IMR-90 (cell line): ENCODE data around the gene VAMP7. TPM values are rescaled to one million over a fixed set of nuclear protein-coding genes. Genes with fewer than 3 reads are reported as not detected.

ENCODE experiments used
- ATAC-seq: fragments of 200-7000 bp; cut with Tn5 transposase; 2 replicates; pipeline ENCODE4 v1.9.1; 2020; ENCODE audit warnings: low read depth, mild to moderate bottlenecking, moderate library complexity
- BruUV-seq: library from RNA; stranded (reverse); fragments of 400-500 nt; replicated peaks from 2 replicates; lab custom pipeline; 2021; lab: Mats Ljungman, UMichigan
- CTCF ChIA-PET: fragments of 300-600 bp; formaldehyde crosslinking; extraction: SDS; loops from one replicate; lab custom pipeline; 2021; ENCODE audit warnings: antibody characterized with exemption; lab: Yijun Ruan, JAX
- POLR2A ChIA-PET: fragments of 300-600 bp; sonication (Branson Sonifier 250); formaldehyde crosslinking; loops from one replicate; lab custom pipeline; 2022; ENCODE audit warnings: antibody characterized with exemption; ENCODE audit not compliant: unreplicated experiment; lab: Charles Lee
- DNase-seq: peaks from one replicate; pipeline ENCODE4 v3.0.0; 2013
- H2AFZ ChIP-seq: replicated peaks from 2 replicates; pipeline ENCODE3; 2013; ENCODE audit warnings: low read length, mild to moderate bottlenecking; ENCODE audit not compliant: poor library complexity
- H2AK5ac ChIP-seq: 2 replicates; pipeline ENCODE4 v1.6.1; 2013; ENCODE audit warnings: low read depth, low read length, inconsistent platforms
- H2AK9ac ChIP-seq: replicated peaks from 2 replicates; pipeline ENCODE3; 2013; ENCODE audit warnings: mild to moderate bottlenecking, low read depth, low read length, moderate library complexity; ENCODE audit not compliant: poor library complexity
- H2BK120ac ChIP-seq: 2 replicates; pipeline ENCODE4 v1.6.1; 2013; ENCODE audit warnings: low read depth, low read length, inconsistent platforms
- H2BK15ac ChIP-seq: 3 replicates; pipeline ENCODE4 v1.6.1; 2013; ENCODE audit warnings: low read depth, low read length, inconsistent platforms
- H2BK20ac ChIP-seq: 2 replicates; pipeline ENCODE4 v1.6.1; 2013; ENCODE audit warnings: low read depth, mild to moderate bottlenecking, inconsistent platforms, low read length, moderate library complexity
- H2BK5ac ChIP-seq: 2 replicates; pipeline ENCODE4 v1.6.1; 2013; ENCODE audit warnings: mild to moderate bottlenecking, low read depth, low read length, inconsistent platforms; ENCODE audit not compliant: poor library complexity, severe bottlenecking
- H3K14ac ChIP-seq: replicated peaks from 2 replicates; pipeline ENCODE4 v1.6.1; 2013; ENCODE audit warnings: low read depth, low read length, inconsistent platforms
- H3K18ac ChIP-seq: 2 replicates; pipeline ENCODE4 v1.6.1; 2013; ENCODE audit warnings: low read depth, low read length, control low read depth
- H3K23ac ChIP-seq: 2 replicates; pipeline ENCODE4 v1.6.1; 2013; ENCODE audit warnings: low read depth, low read length, inconsistent platforms
- H3K27ac ChIP-seq: 2 replicates; pipeline ENCODE4 v1.5.1; 2013; ENCODE audit warnings: mild to moderate bottlenecking, control low read depth, low read length; ENCODE audit not compliant: insufficient read depth
- H3K27me3 ChIP-seq: 2 replicates; pipeline ENCODE4 v1.6.1; 2013; ENCODE audit warnings: low read length; ENCODE audit not compliant: control insufficient read depth, insufficient read depth
- H3K36me3 ChIP-seq: 2 replicates; pipeline ENCODE4 v1.6.1; 2013; ENCODE audit warnings: low read length, mixed read lengths; ENCODE audit not compliant: control insufficient read depth, insufficient read depth
- H3K4ac ChIP-seq: 2 replicates; pipeline ENCODE4 v1.6.1; 2013; ENCODE audit warnings: low read depth, low read length, inconsistent platforms
- H3K4me1 ChIP-seq: 2 replicates; pipeline ENCODE4 v1.6.1; 2013; ENCODE audit warnings: low read length, mixed read lengths; ENCODE audit not compliant: control insufficient read depth, insufficient read depth
- H3K4me2 ChIP-seq: 2 replicates; pipeline ENCODE4 v1.6.1; 2013; ENCODE audit warnings: low read depth, mild to moderate bottlenecking, control low read depth, low read length, moderate library complexity
- H3K4me3 ChIP-seq: 2 replicates; pipeline ENCODE4 v1.5.1; 2013; ENCODE audit warnings: low read depth, mild to moderate bottlenecking, control low read depth, low read length, moderate library complexity; ENCODE audit not compliant: insufficient read depth
- H3K56ac ChIP-seq: 2 replicates; pipeline ENCODE4 v1.6.1; 2013; ENCODE audit warnings: low read length, inconsistent platforms; ENCODE audit not compliant: insufficient read depth; ENCODE audit errors: extremely low read depth
- H3K79me1 ChIP-seq, 2 experiments: 2 replicates each; pipeline ENCODE4 v1.6.1; 2013; ENCODE audit warnings: low read length in 2 of 2, inconsistent platforms in 1 of 2, low read depth in 1 of 2
- H3K9ac ChIP-seq: 2 replicates; pipeline ENCODE4 v1.6.1; 2013; ENCODE audit warnings: low read depth, low read length, control low read depth
- H3K9me1 ChIP-seq: 2 replicates; pipeline ENCODE4 v1.6.1; 2013; ENCODE audit warnings: low read length, inconsistent platforms; ENCODE audit not compliant: insufficient read depth
- H3K9me3 ChIP-seq: 2 replicates; pipeline ENCODE4 v1.6.1; 2013; ENCODE audit warnings: low read length; ENCODE audit not compliant: control insufficient read depth, insufficient read depth
- H4K20me1 ChIP-seq: 2 replicates; pipeline ENCODE4 v1.6.1; 2013; ENCODE audit warnings: low read length, inconsistent platforms; ENCODE audit not compliant: insufficient read depth
- H4K5ac ChIP-seq: 2 replicates; pipeline ENCODE4 v1.6.1; 2013; ENCODE audit warnings: mild to moderate bottlenecking, low read depth, low read length, control low read depth
- H4K8ac ChIP-seq, 2 experiments: 2 replicates each; pipeline ENCODE4 v1.6.1; 2013; ENCODE audit warnings: low read depth in 2 of 2, low read length in 2 of 2, control low read depth in 1 of 2, inconsistent platforms in 1 of 2
- H4K91ac ChIP-seq: 2 replicates; pipeline ENCODE4 v1.6.1; 2013; ENCODE audit warnings: low read depth, low read length, inconsistent platforms; ENCODE audit not compliant: insufficient read depth
- BHLHE40 ChIP-seq: fragments of 150-350 bp; IDR thresholded peaks from 2 replicates; pipeline ENCODE4 v1.6.1; 2016; ENCODE audit warnings: mild to moderate bottlenecking, low read depth, low read length
- CEBPB ChIP-seq: IDR thresholded peaks from 2 replicates; pipeline ENCODE4 v1.6.1; 2012; ENCODE audit warnings: low read depth, low read length, improper control_type of control experiment
- CHD1 ChIP-seq: IDR thresholded peaks from 2 replicates; pipeline ENCODE4 v1.6.1; 2012; ENCODE audit warnings: low read depth, low read length, improper control_type of control experiment
- FOS ChIP-seq: fragments of 150-350 bp; IDR thresholded peaks from 2 replicates; pipeline ENCODE4 v1.6.1; 2016; ENCODE audit warnings: low read depth, low read length
- MAFK ChIP-seq: IDR thresholded peaks from 2 replicates; pipeline ENCODE4 v1.6.1; 2012; ENCODE audit warnings: low read depth, low read length, improper control_type of control experiment
- MAZ ChIP-seq: IDR thresholded peaks from 2 replicates; pipeline ENCODE4 v1.6.1; 2012; ENCODE audit warnings: low read depth, mild to moderate bottlenecking, low read length, improper control_type of control experiment, moderate library complexity, borderline replicate concordance
- MXI1 ChIP-seq: IDR thresholded peaks from 2 replicates; pipeline ENCODE4 v1.6.1; 2012; ENCODE audit warnings: low read depth, mild to moderate bottlenecking, low read length, moderate library complexity, borderline replicate concordance
- NFE2L2 ChIP-seq: fragments of 150-350 bp; IDR thresholded peaks from 2 replicates; pipeline ENCODE4 v1.6.1; 2016; ENCODE audit warnings: low read depth, mild to moderate bottlenecking, low read length
- POLR2A ChIP-seq: IDR thresholded peaks from 2 replicates; pipeline ENCODE4 v1.6.1; 2012; ENCODE audit warnings: mild to moderate bottlenecking, low read depth, low read length
- RAD21 ChIP-seq: IDR thresholded peaks from 2 replicates; pipeline ENCODE4 v1.6.1; 2012; ENCODE audit warnings: low read length, improper control_type of control experiment
- RCOR1 ChIP-seq: IDR thresholded peaks from 2 replicates; pipeline ENCODE4 v1.6.1; 2012; ENCODE audit warnings: mild to moderate bottlenecking, low read length, improper control_type of control experiment; ENCODE audit not compliant: insufficient replicate concordance
- RFX5 ChIP-seq: IDR thresholded peaks from 2 replicates; pipeline ENCODE4 v1.8.0; 2012; ENCODE audit warnings: low read depth, mild to moderate bottlenecking, low read length, moderate library complexity
- SMC3 ChIP-seq: fragments of 150-350 bp; IDR thresholded peaks from 2 replicates; pipeline ENCODE4 v1.6.1; 2016; ENCODE audit warnings: low read depth, mild to moderate bottlenecking, antibody characterized with exemption, low read length, moderate library complexity
- WGBS, 2 experiments: methylation state at CpG; one replicate each; pipeline versions ENCODE4 v1.1.5 to v1.1.7; 2013; ENCODE audit warnings: missing lambda C conversion rate in 2 of 2; ENCODE audit not compliant: insufficient read length in 1 of 2; ENCODE audit errors: extremely low coverage in 2 of 2; 5-methylcytosine and 5-hydroxymethylcytosine counted together
- dilution Hi-C: fragments of 300-500 bp; cut with HindIII; formaldehyde crosslinking; loops from one replicate; pipeline ENCODE4 v1.14.3; 2018; ENCODE audit warnings: low sequenced_read_pairs; ENCODE audit not compliant: unreplicated experiment
- in situ Hi-C: fragments of 300-500 bp; cut with MboI; formaldehyde crosslinking; loops from 3 replicates; pipeline ENCODE4 v1.14.3; 2019; ENCODE audit warnings: low sequenced_read_pairs, inconsistent platforms, mixed read lengths
- intact Hi-C: fragments of 100-400 bp; cut with micrococcal nuclease; formaldehyde crosslinking; loops from 2 replicates; pipeline ENCODE4 v1.10.0; 2022
- polyA plus RNA-seq, 3 experiments: library from polyadenylated mRNA; depleted of rRNA; stranded (reverse); fragments of >200 nt; gene quantifications; 2 replicates each; pipeline ENCODE4 v1.2.3, GENCODE V29; 2012; ENCODE audit warnings: low replicate concordance in 1 of 3
- total RNA-seq: library from RNA; depleted of rRNA; stranded (reverse); fragments of >200 nt; gene quantifications from 2 replicates; pipeline ENCODE4 v1.2.3, GENCODE V29; 2012
- TF ChIP-seq, protein P1 (sequence below): conservative IDR thresholded peaks from 2 replicates; pipeline ENCODE4 v1.5.1; 2012; ENCODE audit warnings: mild to moderate bottlenecking, low read depth, low read length, improper control_type of control experiment
- TF ChIP-seq, protein P2 (sequence below): fragments of 150-350 bp; IDR thresholded peaks from 2 replicates; pipeline ENCODE4 v1.6.1; 2016; ENCODE audit warnings: low read depth, mild to moderate bottlenecking, low read length, moderate library complexity, borderline replicate concordance
- TF ChIP-seq, protein P3 (sequence below): fragments of 150-350 bp; IDR thresholded peaks from 2 replicates; pipeline ENCODE4 v1.6.1; 2017; ENCODE audit warnings: mild to moderate bottlenecking, antibody characterized with exemption, low read length, low read depth

Gene VAMP7
- total and polyA plus RNA-seq, 2 of the 4 experiments (the other 2 are of a cell fraction), result 21.7 to 39.1 TPM

DNA sequence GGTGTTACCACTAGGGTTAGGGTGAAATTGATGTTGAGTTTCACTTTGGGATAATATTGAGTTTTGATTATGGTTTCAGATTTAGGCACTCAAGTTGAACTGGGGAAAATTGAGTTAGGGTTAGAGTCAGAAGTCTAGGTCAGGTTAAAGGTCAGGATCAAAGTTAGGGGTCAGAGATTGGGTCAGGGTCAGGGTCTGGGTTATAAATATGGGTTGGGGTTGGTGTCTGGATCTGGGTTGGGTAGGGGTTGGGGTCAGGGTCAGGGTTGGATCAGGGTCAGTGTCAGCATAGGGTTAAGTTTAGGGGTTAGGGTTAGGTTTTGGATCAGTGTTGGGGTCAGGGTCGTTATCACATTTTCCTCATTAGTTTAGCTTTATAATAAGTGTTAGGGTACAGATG, 73.6 kb downstream of the VAMP7 start:
- no CpG with 5 or more reads among the region's 1 CpG for WGBS, 2 experiments

More for the DNA sequence above, 73.6 kb downstream of the VAMP7 start:
- H4K91ac ChIP-seq, result no peak overlapping the region
- no peak for DNase-seq
- H3K18ac ChIP-seq, result no peak overlapping the region
- H3K4me3 ChIP-seq, result no peak overlapping the region
- no peak overlapping the region for H3K9ac ChIP-seq
- no TSS peak for BruUV-seq
- no peak overlapping the region for H2BK5ac ChIP-seq
- H2BK15ac ChIP-seq, result no peak overlapping the region
- H2BK120ac ChIP-seq, result no peak overlapping the region
- no peak overlapping the region for H2BK20ac ChIP-seq
- in situ Hi-C loops, result no loop called here
- ATAC-seq, result no peak
- POLR2A ChIA-PET, result no interaction called here
- no peaks in the 10 kb centered on the region for H3K4me1 ChIP-seq
- no peak overlapping the region for H2AFZ ChIP-seq
- CTCF ChIA-PET, result no interaction called here
- H3K23ac ChIP-seq, result no peak overlapping the region
- no peak overlapping the region for H3K4me2 ChIP-seq
- H3K27me3 ChIP-seq, result no peaks in the 10 kb centered on the region
- dilution Hi-C loops, result no loop called here
- no peaks in the 10 kb centered on the region for H4K20me1 ChIP-seq
- no peaks in the 10 kb centered on the region for H3K9me3 ChIP-seq
- H2AK5ac ChIP-seq, result no peak overlapping the region
- no peak overlapping the region for H3K27ac ChIP-seq
- intact Hi-C loops, result no loop called here
- H2AK9ac ChIP-seq, result no peak overlapping the region
- H3K14ac ChIP-seq, result no peak overlapping the region
- no peaks in the 10 kb centered on the region for H3K79me1 ChIP-seq
- TF ChIP-seq RAD21, result no peak
- TF ChIP-seq, protein P1, sequence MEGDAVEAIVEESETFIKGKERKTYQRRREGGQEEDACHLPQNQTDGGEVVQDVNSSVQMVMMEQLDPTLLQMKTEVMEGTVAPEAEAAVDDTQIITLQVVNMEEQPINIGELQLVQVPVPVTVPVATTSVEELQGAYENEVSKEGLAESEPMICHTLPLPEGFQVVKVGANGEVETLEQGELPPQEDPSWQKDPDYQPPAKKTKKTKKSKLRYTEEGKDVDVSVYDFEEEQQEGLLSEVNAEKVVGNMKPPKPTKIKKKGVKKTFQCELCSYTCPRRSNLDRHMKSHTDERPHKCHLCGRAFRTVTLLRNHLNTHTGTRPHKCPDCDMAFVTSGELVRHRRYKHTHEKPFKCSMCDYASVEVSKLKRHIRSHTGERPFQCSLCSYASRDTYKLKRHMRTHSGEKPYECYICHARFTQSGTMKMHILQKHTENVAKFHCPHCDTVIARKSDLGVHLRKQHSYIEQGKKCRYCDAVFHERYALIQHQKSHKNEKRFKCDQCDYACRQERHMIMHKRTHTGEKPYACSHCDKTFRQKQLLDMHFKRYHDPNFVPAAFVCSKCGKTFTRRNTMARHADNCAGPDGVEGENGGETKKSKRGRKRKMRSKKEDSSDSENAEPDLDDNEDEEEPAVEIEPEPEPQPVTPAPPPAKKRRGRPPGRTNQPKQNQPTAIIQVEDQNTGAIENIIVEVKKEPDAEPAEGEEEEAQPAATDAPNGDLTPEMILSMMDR, result no peak
- TF ChIP-seq SMC3, result no peak
- TF ChIP-seq RCOR1, result no peak
- TF ChIP-seq, protein P2, sequence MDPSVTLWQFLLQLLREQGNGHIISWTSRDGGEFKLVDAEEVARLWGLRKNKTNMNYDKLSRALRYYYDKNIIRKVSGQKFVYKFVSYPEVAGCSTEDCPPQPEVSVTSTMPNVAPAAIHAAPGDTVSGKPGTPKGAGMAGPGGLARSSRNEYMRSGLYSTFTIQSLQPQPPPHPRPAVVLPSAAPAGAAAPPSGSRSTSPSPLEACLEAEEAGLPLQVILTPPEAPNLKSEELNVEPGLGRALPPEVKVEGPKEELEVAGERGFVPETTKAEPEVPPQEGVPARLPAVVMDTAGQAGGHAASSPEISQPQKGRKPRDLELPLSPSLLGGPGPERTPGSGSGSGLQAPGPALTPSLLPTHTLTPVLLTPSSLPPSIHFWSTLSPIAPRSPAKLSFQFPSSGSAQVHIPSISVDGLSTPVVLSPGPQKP, result no peak
- no peak for TF ChIP-seq RFX5
- no peak for TF ChIP-seq MAZ
- no peak for TF ChIP-seq NFE2L2
- TF ChIP-seq, protein P3, sequence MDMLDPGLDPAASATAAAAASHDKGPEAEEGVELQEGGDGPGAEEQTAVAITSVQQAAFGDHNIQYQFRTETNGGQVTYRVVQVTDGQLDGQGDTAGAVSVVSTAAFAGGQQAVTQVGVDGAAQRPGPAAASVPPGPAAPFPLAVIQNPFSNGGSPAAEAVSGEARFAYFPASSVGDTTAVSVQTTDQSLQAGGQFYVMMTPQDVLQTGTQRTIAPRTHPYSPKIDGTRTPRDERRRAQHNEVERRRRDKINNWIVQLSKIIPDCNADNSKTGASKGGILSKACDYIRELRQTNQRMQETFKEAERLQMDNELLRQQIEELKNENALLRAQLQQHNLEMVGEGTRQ, result no peak
- no peak for TF ChIP-seq BHLHE40
- no peak for TF ChIP-seq CHD1
- TF ChIP-seq MAFK, result no peak
- no peak for TF ChIP-seq CEBPB
- no peak for TF ChIP-seq FOS
- TF ChIP-seq MXI1, result no peak
- no peak for TF ChIP-seq POLR2A
- H3K4ac ChIP-seq, result no peak overlapping the region
- no peak overlapping the region for H3K56ac ChIP-seq
- no peak overlapping the region for H4K5ac ChIP-seq
- H3K36me3 ChIP-seq, result no peaks in the 10 kb centered on the region
- no peaks in the 10 kb centered on the region for H3K9me1 ChIP-seq
- no peak overlapping the region for H4K8ac ChIP-seq
